HepG2 (cell line): ENCODE results near the gene UAP1L1. TPM values are rescaled to one million over a fixed set of nuclear protein-coding genes. Genes with fewer than 3 reads are reported as not detected.
A peak's percentile ranks its signal among the peaks of the same experiment; 100 is the strongest.

Experiments used
- ARNTL ChIP-seq: sonication (generic); formaldehyde crosslinking; IDR thresholded peaks from 2 replicates; pipeline ENCODE4 v1.4.0; 2020; ENCODE audit warnings: mild to moderate bottlenecking, missing genetic modification reagents
- CBFB ChIP-seq: sonication (generic); formaldehyde crosslinking; IDR thresholded peaks from 2 replicates; pipeline ENCODE4 v1.4.0; 2020; ENCODE audit warnings: missing genetic modification reagents
- FOXA3 ChIP-seq: IDR thresholded peaks from 2 replicates; pipeline ENCODE4 v1.6.1; 2016; ENCODE audit warnings: missing genetic modification reagents, missing compliant biosample characterization
- GABPA ChIP-seq, 2 experiments: IDR thresholded peaks; 2 replicates each; pipeline ENCODE4 v1.6.1; 2011 to 2016; ENCODE audit warnings: low read depth in 2 of 2, low read length in 1 of 2, missing biosample characterization in 1 of 2, missing genetic modification characterization in 1 of 2
- GABPB1 ChIP-seq: IDR thresholded peaks from 2 replicates; pipeline ENCODE4 v1.6.1; 2016; ENCODE audit warnings: mild to moderate bottlenecking, missing genetic modification reagents, moderate library complexity, missing compliant biosample characterization
- GPN1 ChIP-seq: sonication (generic); formaldehyde crosslinking; IDR thresholded peaks from 2 replicates; pipeline ENCODE4 v1.5.1; 2020; ENCODE audit warnings: missing genetic modification reagents, borderline replicate concordance
- GTF2F1 ChIP-seq: fragments of 150-350 bp; IDR thresholded peaks from 2 replicates; pipeline ENCODE4 v1.6.1; 2014; ENCODE audit warnings: low read length
- GTF3A ChIP-seq: sonication (generic); formaldehyde crosslinking; conservative IDR thresholded peaks from 2 replicates; pipeline ENCODE4 v1.4.0; 2020; ENCODE audit warnings: mild to moderate bottlenecking, missing genetic modification reagents
- MED8 ChIP-seq: sonication (generic); formaldehyde crosslinking; IDR thresholded peaks from 2 replicates; pipeline ENCODE4 v1.8.1; 2023; ENCODE audit warnings: mild to moderate bottlenecking, missing genetic modification reagents; ENCODE audit not compliant: insufficient replicate concordance
- MEIS1 ChIP-seq: sonication (generic); formaldehyde crosslinking; IDR thresholded peaks from 2 replicates; pipeline ENCODE4 v1.9.0; 2021; ENCODE audit warnings: mild to moderate bottlenecking, missing genetic modification reagents, moderate library complexity, borderline replicate concordance
- NCOR1 ChIP-seq: fragments of 200-600 bp; sonication (generic); IDR thresholded peaks from 2 replicates; pipeline ENCODE4 v1.7.0; 2017; ENCODE audit warnings: antibody characterized with exemption, low read length, borderline replicate concordance
- PHF21A ChIP-seq: sonication (generic); formaldehyde crosslinking; IDR thresholded peaks from 2 replicates; pipeline ENCODE4 v1.5.0; 2020; ENCODE audit warnings: mild to moderate bottlenecking, missing genetic modification reagents
- RELA ChIP-seq: sonication (generic); formaldehyde crosslinking; IDR thresholded peaks from 2 replicates; pipeline ENCODE4 v1.4.0; 2020; ENCODE audit warnings: missing genetic modification reagents
- TGIF2 ChIP-seq: IDR thresholded peaks from 2 replicates; pipeline ENCODE4 v1.6.1; 2016; ENCODE audit warnings: control low read depth, missing compliant biosample characterization
- ZNF256 ChIP-seq: sonication (generic); formaldehyde crosslinking; conservative IDR thresholded peaks from 2 replicates; pipeline ENCODE4 v1.4.0; 2020; ENCODE audit warnings: missing genetic modification reagents
- ZNF891 ChIP-seq: sonication (generic); formaldehyde crosslinking; IDR thresholded peaks from 2 replicates; pipeline ENCODE4 v1.5.0; 2020; ENCODE audit warnings: mild to moderate bottlenecking, missing genetic modification reagents
- polyA plus RNA-seq, 8 experiments: library from polyadenylated mRNA; depleted of rRNA in 3 of 8; stranded (reverse) in 7 of 8; unstranded in 1 of 8; fragments of >200 nt; fragmentation: Illumina TruSeq in 4 of 8; extraction: Trizol in 4 of 8; gene quantifications; 2 replicates each; pipeline versions ENCODE4 v1.2.1 to v1.2.3, GENCODE V29; 2011 to 2016; ENCODE audit warnings: low read depth in 4 of 8, missing spikeins in 1 of 8, mixed read lengths in 1 of 8; ENCODE audit not compliant: insufficient read depth in 1 of 8
- total RNA-seq, 5 experiments: library from RNA; depleted of rRNA; stranded (reverse); fragments of >200 nt; fragmentation: Illumina TruSeq; extraction: Trizol; gene quantifications; 2 replicates each; pipeline ENCODE4 v1.2.3, GENCODE V29; 2016; ENCODE audit warnings: low read depth in 1 of 5
- TF ChIP-seq, protein P1 (sequence below): sonication (generic); formaldehyde crosslinking; IDR thresholded peaks from 2 replicates; pipeline ENCODE4 v1.5.1; 2020; ENCODE audit warnings: mild to moderate bottlenecking, missing genetic modification reagents, borderline replicate concordance
- TF ChIP-seq, protein P2 (sequence below): sonication (generic); formaldehyde crosslinking; IDR thresholded peaks from 2 replicates; pipeline ENCODE4 v1.5.0; 2020; ENCODE audit warnings: missing genetic modification reagents
- TF ChIP-seq, protein P3 (sequence below): sonication (generic); formaldehyde crosslinking; IDR thresholded peaks from 2 replicates; pipeline ENCODE4 v1.5.0; 2020; ENCODE audit warnings: mild to moderate bottlenecking, missing genetic modification reagents
- TF ChIP-seq, protein P4 (sequence below): sonication (generic); formaldehyde crosslinking; IDR thresholded peaks from 2 replicates; pipeline ENCODE4 v1.5.1; 2020; ENCODE audit warnings: mild to moderate bottlenecking, missing genetic modification reagents, borderline replicate concordance

Gene UAP1L1
- total and polyA plus RNA-seq, 2 of the 13 experiments (the other 11 are each of a cell fraction or from before 2014, with no cell fraction given), result 5.4 to 6.4 TPM

DNA sequence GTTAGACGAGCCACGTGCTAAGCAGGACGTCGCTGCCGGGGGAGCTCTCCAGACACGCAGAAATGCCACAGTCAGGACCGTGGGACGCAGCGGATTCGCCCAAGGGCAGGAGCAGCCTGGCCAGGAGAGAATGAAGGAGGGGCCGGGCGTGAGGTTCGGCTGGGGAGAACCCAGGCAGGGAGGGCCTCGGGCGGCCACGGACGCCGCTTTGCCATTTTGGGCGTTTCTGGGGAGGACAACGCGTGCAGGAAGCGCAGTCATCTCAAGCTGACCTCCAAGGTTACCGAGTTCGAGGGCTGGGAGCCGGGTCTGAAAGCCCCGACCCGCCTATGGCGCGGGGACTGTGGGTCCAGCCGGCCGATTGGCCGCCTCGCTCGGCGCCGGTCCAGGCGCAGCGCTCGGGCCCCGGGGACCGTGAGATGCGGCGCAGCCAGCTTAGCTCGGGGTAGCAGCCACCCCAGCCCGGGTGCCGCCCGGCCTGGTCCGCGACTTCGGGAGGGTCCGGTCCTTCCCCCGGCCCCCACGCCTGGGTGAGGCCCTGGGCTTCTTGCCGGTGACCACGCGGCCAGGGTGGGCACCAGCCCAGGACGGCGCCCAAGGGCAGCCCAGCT lies 8.7 kb downstream of the UAP1L1 start (continued):
- TF ChIP-seq GTF3A (CRISPR knock-in tag) (no peak), GABPB1 (CRISPR knock-in tag) (no peak), PHF21A (no peak), MEIS1 (CRISPR knock-in tag) (no peak), CBFB (CRISPR knock-in tag) (no peak), NCOR1 (no peak), ARNTL (CRISPR knock-in tag) (no peak; the same call in 1 of the 2 replicates), FOXA3 (CRISPR knock-in tag) (peak; percentile 11; the same call in 1 of the 2 replicates), ZNF891 (CRISPR knock-in tag) (no peak), MED8 (CRISPR knock-in tag) (no peak), ZNF256 (CRISPR knock-in tag) (no peak), GTF2F1 (no peak), GPN1 (CRISPR knock-in tag) (no peak), RELA (CRISPR knock-in tag) (no peak), TGIF2 (CRISPR knock-in tag) (no peak), GABPA (IDR thresholded peaks at IDR 0.05; ENCODE audit: low read depth, low read length) (no peak), GABPA (CRISPR knock-in tag; IDR thresholded peaks at IDR 0.05; ENCODE audit: low read depth) (no peak)
- TF ChIP-seq, protein P1, sequence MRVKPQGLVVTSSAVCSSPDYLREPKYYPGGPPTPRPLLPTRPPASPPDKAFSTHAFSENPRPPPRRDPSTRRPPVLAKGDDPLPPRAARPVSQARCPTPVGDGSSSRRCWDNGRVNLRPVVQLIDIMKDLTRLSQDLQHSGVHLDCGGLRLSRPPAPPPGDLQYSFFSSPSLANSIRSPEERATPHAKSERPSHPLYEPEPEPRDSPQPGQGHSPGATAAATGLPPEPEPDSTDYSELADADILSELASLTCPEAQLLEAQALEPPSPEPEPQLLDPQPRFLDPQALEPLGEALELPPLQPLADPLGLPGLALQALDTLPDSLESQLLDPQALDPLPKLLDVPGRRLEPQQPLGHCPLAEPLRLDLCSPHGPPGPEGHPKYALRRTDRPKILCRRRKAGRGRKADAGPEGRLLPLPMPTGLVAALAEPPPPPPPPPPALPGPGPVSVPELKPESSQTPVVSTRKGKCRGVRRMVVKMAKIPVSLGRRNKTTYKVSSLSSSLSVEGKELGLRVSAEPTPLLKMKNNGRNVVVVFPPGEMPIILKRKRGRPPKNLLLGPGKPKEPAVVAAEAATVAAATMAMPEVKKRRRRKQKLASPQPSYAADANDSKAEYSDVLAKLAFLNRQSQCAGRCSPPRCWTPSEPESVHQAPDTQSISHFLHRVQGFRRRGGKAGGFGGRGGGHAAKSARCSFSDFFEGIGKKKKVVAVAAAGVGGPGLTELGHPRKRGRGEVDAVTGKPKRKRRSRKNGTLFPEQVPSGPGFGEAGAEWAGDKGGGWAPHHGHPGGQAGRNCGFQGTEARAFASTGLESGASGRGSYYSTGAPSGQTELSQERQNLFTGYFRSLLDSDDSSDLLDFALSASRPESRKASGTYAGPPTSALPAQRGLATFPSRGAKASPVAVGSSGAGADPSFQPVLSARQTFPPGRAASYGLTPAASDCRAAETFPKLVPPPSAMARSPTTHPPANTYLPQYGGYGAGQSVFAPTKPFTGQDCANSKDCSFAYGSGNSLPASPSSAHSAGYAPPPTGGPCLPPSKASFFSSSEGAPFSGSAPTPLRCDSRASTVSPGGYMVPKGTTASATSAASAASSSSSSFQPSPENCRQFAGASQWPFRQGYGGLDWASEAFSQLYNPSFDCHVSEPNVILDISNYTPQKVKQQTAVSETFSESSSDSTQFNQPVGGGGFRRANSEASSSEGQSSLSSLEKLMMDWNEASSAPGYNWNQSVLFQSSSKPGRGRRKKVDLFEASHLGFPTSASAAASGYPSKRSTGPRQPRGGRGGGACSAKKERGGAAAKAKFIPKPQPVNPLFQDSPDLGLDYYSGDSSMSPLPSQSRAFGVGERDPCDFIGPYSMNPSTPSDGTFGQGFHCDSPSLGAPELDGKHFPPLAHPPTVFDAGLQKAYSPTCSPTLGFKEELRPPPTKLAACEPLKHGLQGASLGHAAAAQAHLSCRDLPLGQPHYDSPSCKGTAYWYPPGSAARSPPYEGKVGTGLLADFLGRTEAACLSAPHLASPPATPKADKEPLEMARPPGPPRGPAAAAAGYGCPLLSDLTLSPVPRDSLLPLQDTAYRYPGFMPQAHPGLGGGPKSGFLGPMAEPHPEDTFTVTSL (CRISPR knock-in tag), result no peak
- TF ChIP-seq, protein P2, sequence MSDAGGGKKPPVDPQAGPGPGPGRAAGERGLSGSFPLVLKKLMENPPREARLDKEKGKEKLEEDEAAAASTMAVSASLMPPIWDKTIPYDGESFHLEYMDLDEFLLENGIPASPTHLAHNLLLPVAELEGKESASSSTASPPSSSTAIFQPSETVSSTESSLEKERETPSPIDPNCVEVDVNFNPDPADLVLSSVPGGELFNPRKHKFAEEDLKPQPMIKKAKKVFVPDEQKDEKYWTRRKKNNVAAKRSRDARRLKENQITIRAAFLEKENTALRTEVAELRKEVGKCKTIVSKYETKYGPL (CRISPR knock-in tag), result peak; percentile 43; the same call in 1 of the 2 replicates
- TF ChIP-seq, protein P3, sequence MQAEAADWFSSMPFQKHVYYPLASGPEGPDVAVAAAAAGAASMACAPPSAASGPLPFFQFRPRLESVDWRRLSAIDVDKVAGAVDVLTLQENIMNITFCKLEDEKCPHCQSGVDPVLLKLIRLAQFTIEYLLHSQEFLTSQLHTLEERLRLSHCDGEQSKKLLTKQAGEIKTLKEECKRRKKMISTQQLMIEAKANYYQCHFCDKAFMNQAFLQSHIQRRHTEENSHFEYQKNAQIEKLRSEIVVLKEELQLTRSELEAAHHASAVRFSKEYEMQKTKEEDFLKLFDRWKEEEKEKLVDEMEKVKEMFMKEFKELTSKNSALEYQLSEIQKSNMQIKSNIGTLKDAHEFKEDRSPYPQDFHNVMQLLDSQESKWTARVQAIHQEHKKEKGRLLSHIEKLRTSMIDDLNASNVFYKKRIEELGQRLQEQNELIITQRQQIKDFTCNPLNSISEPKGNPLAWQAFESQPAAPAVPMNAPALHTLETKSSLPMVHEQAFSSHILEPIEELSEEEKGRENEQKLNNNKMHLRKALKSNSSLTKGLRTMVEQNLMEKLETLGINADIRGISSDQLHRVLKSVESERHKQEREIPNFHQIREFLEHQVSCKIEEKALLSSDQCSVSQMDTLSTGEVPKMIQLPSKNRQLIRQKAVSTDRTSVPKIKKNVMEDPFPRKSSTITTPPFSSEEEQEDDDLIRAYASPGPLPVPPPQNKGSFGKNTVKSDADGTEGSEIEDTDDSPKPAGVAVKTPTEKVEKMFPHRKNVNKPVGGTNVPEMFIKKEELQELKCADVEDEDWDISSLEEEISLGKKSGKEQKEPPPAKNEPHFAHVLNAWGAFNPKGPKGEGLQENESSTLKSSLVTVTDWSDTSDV (CRISPR knock-in tag), result 0 out of 2 replicates have a peak, but pooled peaks have one; percentile 82
- TF ChIP-seq, protein P4, sequence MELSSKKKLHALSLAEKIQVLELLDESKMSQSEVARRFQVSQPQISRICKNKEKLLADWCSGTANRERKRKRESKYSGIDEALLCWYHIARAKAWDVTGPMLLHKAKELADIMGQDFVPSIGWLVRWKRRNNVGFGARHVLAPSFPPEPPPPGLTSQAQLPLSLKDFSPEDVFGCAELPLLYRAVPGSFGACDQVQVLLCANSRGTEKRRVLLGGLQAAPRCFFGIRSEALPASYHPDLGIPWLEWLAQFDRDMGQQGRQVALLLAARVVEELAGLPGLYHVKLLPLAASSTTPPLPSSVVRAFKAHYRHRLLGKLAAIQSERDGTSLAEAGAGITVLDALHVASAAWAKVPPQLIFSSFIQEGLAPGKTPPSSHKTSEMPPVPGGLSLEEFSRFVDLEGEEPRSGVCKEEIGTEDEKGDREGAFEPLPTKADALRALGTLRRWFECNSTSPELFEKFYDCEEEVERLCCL (CRISPR knock-in tag), result no peak
